GM19324 (cell line): ENCODE measurements around the gene PITPNC1.
"Not testable (repeated sequence)": the region's sequence is repeated elsewhere in the genome, so short reads cannot be mapped to it uniquely, and the experiment has no call there.

ENCODE experiments used
- ATAC-seq: cut with Tn5 transposase; IDR thresholded peaks from one replicate; pipeline ENCODE4 v1.9.1; 2021; ENCODE audit warnings: mild to moderate bottlenecking, moderate library complexity; ENCODE audit not compliant: unreplicated experiment, low FRiP score

PITPNC1 gene

GRCh38 chr17:67393809-67394397, 16.8 kb downstream of the PITPNC1 start:
- no peak for ATAC-seq

- ATAC-seq = no peak
Observed at GRCh38 chr17:67399676-67400075, 22.6 kb downstream of the PITPNC1 start.

- no peak for ATAC-seq
Observed at GRCh38 chr17:67400193-67400592, 23.1 kb downstream of the PITPNC1 start.

GRCh38 chr17:67401106-67401505, 24.0 kb downstream of the PITPNC1 start:
- no peak for ATAC-seq

GRCh38 chr17:67401598-67402504, 24.8 kb downstream of the PITPNC1 start:
- no peak for ATAC-seq

GRCh38 chr17:67403065-67403464, 26.0 kb downstream of the PITPNC1 start:
- no peak for ATAC-seq

GRCh38 chr17:67403483-67403882, 26.4 kb downstream of the PITPNC1 start:
- ATAC-seq = no peak

GRCh38 chr17:67408455-67408830, 31.4 kb downstream of the PITPNC1 start:
- not testable (repeated sequence) for ATAC-seq

GRCh38 chr17:67411397-67411796, 34.3 kb downstream of the PITPNC1 start:
- no peak for ATAC-seq

GRCh38 chr17:67412032-67412431, 35.0 kb downstream of the PITPNC1 start:
- ATAC-seq = no peak

GRCh38 chr17:67412941-67413340, 35.9 kb downstream of the PITPNC1 start:
- ATAC-seq = no peak

GRCh38 chr17:67413388-67413787, 36.3 kb downstream of the PITPNC1 start:
- ATAC-seq = no peak

- ATAC-seq = no peak
Observed at GRCh38 chr17:67414130-67414529, 37.0 kb downstream of the PITPNC1 start.

GRCh38 chr17:67414559-67414958, 37.5 kb downstream of the PITPNC1 start:
- ATAC-seq = no peak

GRCh38 chr17:67415291-67415690, 38.2 kb downstream of the PITPNC1 start:
- ATAC-seq = no peak

GRCh38 chr17:67417507-67417906, 40.4 kb downstream of the PITPNC1 start:
- ATAC-seq = no peak

GRCh38 chr17:67420994-67421393, 43.9 kb downstream of the PITPNC1 start:
- no peak for ATAC-seq

- no peak for ATAC-seq
Observed at GRCh38 chr17:67421869-67422273, 44.8 kb downstream of the PITPNC1 start.

- ATAC-seq = not testable (repeated sequence)
Observed at GRCh38 chr17:67422296-67422695, 45.2 kb downstream of the PITPNC1 start.

- ATAC-seq = no peak
Observed at GRCh38 chr17:67422897-67423296, 45.8 kb downstream of the PITPNC1 start.

- no peak for ATAC-seq
Observed at GRCh38 chr17:67425571-67426160, 48.6 kb downstream of the PITPNC1 start.

- ATAC-seq = no peak
Observed at GRCh38 chr17:67427424-67427823, 50.3 kb downstream of the PITPNC1 start.
